IPS-18c (cell line): ENCODE data around the gene MRTO4.
A peak's percentile ranks its signal among the peaks of the same experiment; 100 is the strongest.
"Not testable (repeated sequence)": the region's sequence is repeated elsewhere in the genome, so short reads cannot be mapped to it uniquely, and the experiment has no call there.

ENCODE experiments used
- H3K4me3 ChIP-seq: 2 replicates; pipeline ENCODE4 v1.7.0; 2013; ENCODE audit warnings: low read depth, mild to moderate bottlenecking, low read length, moderate library complexity; ENCODE audit not compliant: insufficient read depth
- H3K9me3 ChIP-seq: one replicate; pipeline ENCODE4 v1.6.1; 2013; ENCODE audit warnings: mild to moderate bottlenecking, low read length, moderate library complexity; ENCODE audit not compliant: control insufficient read depth, insufficient read depth

MRTO4 gene

GRCh38 chr1:19251305-19252196 lies at the start of gene MRTO4, which contains the start of gene EMC1:
MRTO4 (plus strand) TSS chr1:19251805; CDS start chr1:19251836, 31 bp downstream.
EMC1 (minus strand) TSS chr1:19251524; CDS start chr1:19251509, 15 bp downstream.
- Histone ChIP-seq H3K4me3 (peak within 1 kb of the TSS; percentile 99), H3K9me3 (no peaks in the 10 kb centered on the region)

GRCh38 chr1:19202396-19202795 lies 49.2 kb upstream of the MRTO4 start:
- Histone ChIP-seq H3K9me3 (no peaks in the 10 kb centered on the region), H3K4me3 (no peak overlapping the region)

GRCh38 chr1:19203440-19203839 lies 48.2 kb upstream of the MRTO4 start:
- Histone ChIP-seq H3K4me3 (no peak overlapping the region), H3K9me3 (no peaks in the 10 kb centered on the region)

- Histone ChIP-seq H3K4me3 (no peak overlapping the region), H3K9me3 (no peaks in the 10 kb centered on the region)
These were observed 46.9 kb upstream of the MRTO4 start for GRCh38 chr1:19204446-19205266.

- Histone ChIP-seq H3K9me3 (no peaks in the 10 kb centered on the region), H3K4me3 (no peak overlapping the region)
These were observed 46.2 kb upstream of the MRTO4 start for GRCh38 chr1:19205403-19205802.

- Histone ChIP-seq H3K4me3 (no peak overlapping the region), H3K9me3 (no peaks in the 10 kb centered on the region)
These were observed 45.8 kb upstream of the MRTO4 start for GRCh38 chr1:19205845-19206244.

GRCh38 chr1:19206947-19207346 lies 44.7 kb upstream of the MRTO4 start:
- H3K4me3 ChIP-seq: no peak overlapping the region
- no peaks in the 10 kb centered on the region for H3K9me3 ChIP-seq

- H3K9me3 ChIP-seq: no peaks in the 10 kb centered on the region
- H3K4me3 ChIP-seq: peak overlapping the region; percentile 96
These were observed 42.7 kb upstream of the MRTO4 start for GRCh38 chr1:19208710-19209438.

GRCh38 chr1:19209439-19209989 lies 42.1 kb upstream of the MRTO4 start:
- peak overlapping the region; percentile 96 for H3K4me3 ChIP-seq
- no peaks in the 10 kb centered on the region for H3K9me3 ChIP-seq

- peak within 1 kb of the TSS; percentile 96 for H3K4me3 ChIP-seq
- H3K9me3 ChIP-seq: no peaks in the 10 kb centered on the region
These were observed 41.4 kb upstream of the MRTO4 start, which contains the start of gene UBR4 for GRCh38 chr1:19209990-19210771. UBR4 (minus strand) TSS chr1:19210266; CDS start chr1:19210248, 18 bp downstream.

GRCh38 chr1:19210772-19211549 lies 40.6 kb upstream of the MRTO4 start:
- Histone ChIP-seq H3K4me3 (peak overlapping the region; percentile 96), H3K9me3 (no peaks in the 10 kb centered on the region)

GRCh38 chr1:19212167-19212566 lies 39.4 kb upstream of the MRTO4 start:
- H3K9me3 ChIP-seq: no peaks in the 10 kb centered on the region
- H3K4me3 ChIP-seq: no peak overlapping the region

GRCh38 chr1:19213580-19213979 lies 38.0 kb upstream of the MRTO4 start:
- no peaks in the 10 kb centered on the region for H3K9me3 ChIP-seq
- H3K4me3 ChIP-seq: no peak overlapping the region

- not testable (repeated sequence) for H3K9me3 ChIP-seq, H3K4me3 ChIP-seq
These were observed 35.0 kb upstream of the MRTO4 start for GRCh38 chr1:19216585-19216984.

- Histone ChIP-seq H3K4me3 (no peak overlapping the region), H3K9me3 (no peaks in the 10 kb centered on the region)
These were observed 32.2 kb upstream of the MRTO4 start for GRCh38 chr1:19219451-19219850.
